DND-41 (cell line): ENCODE data around the gene PRPSAP1.

Experiments used
- CTCF ChIP-seq: IDR thresholded peaks from 2 replicates; pipeline ENCODE4 v1.5.1; 2012; ENCODE audit warnings: borderline replicate concordance, low read length, moderate library complexity, mild to moderate bottlenecking; ENCODE audit not compliant: poor library complexity, severe bottlenecking; ENCODE audit errors: extremely low read depth
- EZH2 ChIP-seq: IDR thresholded peaks from 3 replicates; pipeline ENCODE4 v1.6.1; 2012; ENCODE audit warnings: borderline replicate concordance, low read depth, mild to moderate bottlenecking, moderate library complexity, low read length, inconsistent platforms; ENCODE audit not compliant: severe bottlenecking

- TF ChIP-seq CTCF (no peak), EZH2 (no peak)
Observed at GRCh38 chr17:76376318-76377133, 22.8 kb upstream of the PRPSAP1 start.
